Ishikawa (cell line): Measurements from ENCODE around the gene RER1.

Experiments
- CEBPB ChIP-seq: IDR thresholded peaks from 2 replicates; pipeline ENCODE4 v1.6.1; 2012
- CREB1 ChIP-seq: IDR thresholded peaks from 2 replicates; pipeline ENCODE4 v1.6.1; 2012; ENCODE audit warnings: low read depth
- EGR1 ChIP-seq: IDR thresholded peaks from 2 replicates; pipeline ENCODE4 v1.6.1; 2012
- EP300 ChIP-seq: IDR thresholded peaks from 2 replicates; pipeline ENCODE4 v1.6.1; 2012; ENCODE audit warnings: borderline replicate concordance
- FOXM1 ChIP-seq: IDR thresholded peaks from 2 replicates; pipeline ENCODE4 v1.6.1; 2012; ENCODE audit warnings: low read depth, borderline replicate concordance
- NFIC ChIP-seq: IDR thresholded peaks from 2 replicates; pipeline ENCODE4 v1.6.1; 2012
- RAD21 ChIP-seq: IDR thresholded peaks from 2 replicates; pipeline ENCODE4 v1.6.1; 2012; ENCODE audit warnings: low read depth
- TAF1 ChIP-seq: IDR thresholded peaks from 2 replicates; pipeline ENCODE4 v1.6.1; 2012; ENCODE audit warnings: low read depth, mild to moderate bottlenecking
- TCF12 ChIP-seq: IDR thresholded peaks from 2 replicates; pipeline ENCODE4 v1.6.1; 2012; ENCODE audit warnings: low read depth
- TEAD4 ChIP-seq: IDR thresholded peaks from 2 replicates; pipeline ENCODE4 v1.6.1; 2012
- YY1 ChIP-seq: IDR thresholded peaks from 2 replicates; pipeline ENCODE4 v1.6.1; 2012; ENCODE audit warnings: low read depth
- ZBTB7A ChIP-seq: IDR thresholded peaks from 2 replicates; pipeline ENCODE4 v1.6.1; 2012; ENCODE audit warnings: low read depth
- TF ChIP-seq, protein P1 (sequence below): IDR thresholded peaks from 2 replicates; pipeline ENCODE4 v1.6.1; 2012
- TF ChIP-seq, protein P2 (sequence below): IDR thresholded peaks from 2 replicates; pipeline ENCODE4 v1.6.1; 2012
- TF ChIP-seq, protein P3 (sequence below): IDR thresholded peaks from 2 replicates; pipeline ENCODE4 v1.6.1; 2012; ENCODE audit warnings: low read depth, mild to moderate bottlenecking

RER1 gene

DNA sequence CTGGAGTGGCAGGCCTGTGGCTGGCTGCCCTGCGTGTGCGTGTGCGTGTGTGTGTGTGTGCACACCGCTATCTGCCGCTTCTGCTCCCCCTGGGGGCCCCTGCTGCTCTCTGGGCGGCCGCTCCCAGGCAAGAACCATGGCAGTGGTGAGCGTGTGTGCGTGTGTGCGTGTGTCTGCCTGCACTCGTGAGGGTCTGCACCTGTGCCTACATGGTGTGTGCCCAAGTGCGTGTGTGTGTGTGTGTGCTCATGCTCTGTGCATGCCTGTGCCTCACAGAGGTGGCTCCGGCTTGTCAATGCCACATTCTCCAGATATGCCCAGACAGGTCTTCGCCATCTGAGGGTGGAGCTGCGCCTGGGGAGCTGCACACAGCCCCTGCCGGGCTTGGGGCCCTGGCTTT, 39.5 kb downstream of the RER1 start:
- TF ChIP-seq CREB1 (no peak), TAF1 (no peak), FOXM1 (no peak), EGR1 (no peak), RAD21 (no peak), ZBTB7A (no peak), TEAD4 (no peak), YY1 (no peak), CEBPB (no peak), TCF12 (no peak), NFIC (no peak), EP300 (no peak)
- TF ChIP-seq, protein P1, sequence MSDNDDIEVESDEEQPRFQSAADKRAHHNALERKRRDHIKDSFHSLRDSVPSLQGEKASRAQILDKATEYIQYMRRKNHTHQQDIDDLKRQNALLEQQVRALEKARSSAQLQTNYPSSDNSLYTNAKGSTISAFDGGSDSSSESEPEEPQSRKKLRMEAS = no peak
- TF ChIP-seq, protein P2, sequence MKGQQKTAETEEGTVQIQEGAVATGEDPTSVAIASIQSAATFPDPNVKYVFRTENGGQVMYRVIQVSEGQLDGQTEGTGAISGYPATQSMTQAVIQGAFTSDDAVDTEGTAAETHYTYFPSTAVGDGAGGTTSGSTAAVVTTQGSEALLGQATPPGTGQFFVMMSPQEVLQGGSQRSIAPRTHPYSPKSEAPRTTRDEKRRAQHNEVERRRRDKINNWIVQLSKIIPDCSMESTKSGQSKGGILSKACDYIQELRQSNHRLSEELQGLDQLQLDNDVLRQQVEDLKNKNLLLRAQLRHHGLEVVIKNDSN = no peak
- TF ChIP-seq, protein P3, sequence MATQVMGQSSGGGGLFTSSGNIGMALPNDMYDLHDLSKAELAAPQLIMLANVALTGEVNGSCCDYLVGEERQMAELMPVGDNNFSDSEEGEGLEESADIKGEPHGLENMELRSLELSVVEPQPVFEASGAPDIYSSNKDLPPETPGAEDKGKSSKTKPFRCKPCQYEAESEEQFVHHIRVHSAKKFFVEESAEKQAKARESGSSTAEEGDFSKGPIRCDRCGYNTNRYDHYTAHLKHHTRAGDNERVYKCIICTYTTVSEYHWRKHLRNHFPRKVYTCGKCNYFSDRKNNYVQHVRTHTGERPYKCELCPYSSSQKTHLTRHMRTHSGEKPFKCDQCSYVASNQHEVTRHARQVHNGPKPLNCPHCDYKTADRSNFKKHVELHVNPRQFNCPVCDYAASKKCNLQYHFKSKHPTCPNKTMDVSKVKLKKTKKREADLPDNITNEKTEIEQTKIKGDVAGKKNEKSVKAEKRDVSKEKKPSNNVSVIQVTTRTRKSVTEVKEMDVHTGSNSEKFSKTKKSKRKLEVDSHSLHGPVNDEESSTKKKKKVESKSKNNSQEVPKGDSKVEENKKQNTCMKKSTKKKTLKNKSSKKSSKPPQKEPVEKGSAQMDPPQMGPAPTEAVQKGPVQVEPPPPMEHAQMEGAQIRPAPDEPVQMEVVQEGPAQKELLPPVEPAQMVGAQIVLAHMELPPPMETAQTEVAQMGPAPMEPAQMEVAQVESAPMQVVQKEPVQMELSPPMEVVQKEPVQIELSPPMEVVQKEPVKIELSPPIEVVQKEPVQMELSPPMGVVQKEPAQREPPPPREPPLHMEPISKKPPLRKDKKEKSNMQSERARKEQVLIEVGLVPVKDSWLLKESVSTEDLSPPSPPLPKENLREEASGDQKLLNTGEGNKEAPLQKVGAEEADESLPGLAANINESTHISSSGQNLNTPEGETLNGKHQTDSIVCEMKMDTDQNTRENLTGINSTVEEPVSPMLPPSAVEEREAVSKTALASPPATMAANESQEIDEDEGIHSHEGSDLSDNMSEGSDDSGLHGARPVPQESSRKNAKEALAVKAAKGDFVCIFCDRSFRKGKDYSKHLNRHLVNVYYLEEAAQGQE = no peak

DNA sequence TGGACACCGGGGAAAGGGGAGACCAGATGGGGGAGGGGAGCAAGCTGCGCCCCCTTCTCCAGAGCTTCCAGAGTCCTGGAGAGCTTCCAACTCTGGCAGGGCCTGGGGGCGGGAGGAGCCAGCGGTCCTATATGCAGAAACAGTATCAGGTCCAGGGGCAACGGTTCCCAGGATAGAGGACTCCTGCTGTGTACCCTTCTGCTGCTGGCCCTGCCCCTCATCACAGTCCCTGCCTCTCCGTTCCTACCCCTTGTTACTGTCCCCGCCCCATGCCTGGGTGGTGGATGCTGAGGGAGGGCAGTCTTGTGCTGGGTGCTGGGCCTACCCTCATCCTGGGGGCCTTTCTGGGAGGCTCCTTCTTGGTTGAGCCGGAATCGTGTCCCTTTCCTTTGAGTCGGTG, 39.9 kb downstream of the RER1 start:
- TF ChIP-seq, protein P3 = no peak
- TF ChIP-seq TAF1 (no peak), NFIC (no peak), RAD21 (no peak), EP300 (no peak)
- TF ChIP-seq, protein P2 = no peak

DNA sequence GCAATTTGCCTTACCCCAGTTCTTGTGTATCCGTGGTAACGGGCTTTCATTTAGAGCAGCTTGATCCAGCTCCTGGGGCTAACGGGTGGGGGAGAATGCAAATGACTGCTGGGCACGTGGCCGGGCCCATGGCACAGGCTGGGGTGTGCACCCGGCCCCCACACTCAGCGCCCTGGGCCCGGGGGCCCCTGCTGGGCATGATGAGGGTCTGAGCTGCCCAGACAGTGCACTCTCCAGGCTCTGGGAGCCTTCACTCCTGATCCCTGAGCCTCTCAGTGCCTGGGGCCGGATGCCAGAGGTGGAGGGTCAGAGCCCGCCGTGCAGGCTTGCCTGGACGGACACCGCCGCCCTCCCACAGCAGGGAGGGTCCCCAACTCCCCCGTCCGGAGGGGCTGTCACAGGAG, 40.8 kb downstream of the RER1 start:
- TF ChIP-seq, protein P2 = 0 out of 2 replicates have a peak, but pooled peaks have one; percentile 6
- TF ChIP-seq TEAD4 (no peak), TAF1 (no peak)

DNA sequence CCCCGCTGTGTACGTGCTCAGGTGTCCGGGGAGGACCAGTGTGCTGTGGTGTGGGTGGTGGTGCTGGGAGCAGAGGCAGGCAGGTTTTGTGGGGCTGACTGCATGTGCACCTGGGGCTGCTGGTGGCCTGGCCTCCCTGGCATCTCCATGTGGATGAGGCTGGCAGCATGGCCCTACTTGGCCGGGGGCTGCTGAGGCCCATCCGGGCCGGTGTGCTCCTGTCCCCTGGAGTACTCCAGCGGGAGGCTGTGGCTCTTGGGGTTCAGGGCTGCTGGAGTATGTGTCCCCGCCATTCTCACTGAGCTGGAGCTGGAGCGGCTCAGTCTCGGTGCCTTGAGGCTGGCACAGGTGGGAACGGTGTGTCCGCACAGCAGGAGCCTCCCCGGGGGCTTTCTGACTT, 41.6 kb downstream of the RER1 start:
- no peak for TF ChIP-seq FOXM1
- TF ChIP-seq, protein P3 = no peak
- TF ChIP-seq CREB1 = no peak
- no peak for TF ChIP-seq EP300
- TF ChIP-seq, protein P2 = no peak
- no peak for TF ChIP-seq TAF1
- no peak for TF ChIP-seq YY1
- TF ChIP-seq, protein P1 = no peak
- no peak for TF ChIP-seq CEBPB
- no peak for TF ChIP-seq ZBTB7A
- no peak for TF ChIP-seq NFIC
- TF ChIP-seq TEAD4 = no peak
- no peak for TF ChIP-seq RAD21
- TF ChIP-seq TCF12 = no peak
- TF ChIP-seq EGR1 = no peak
